ENCODE results near the gene ADD1. TPM values are rescaled to one million over a fixed set of nuclear protein-coding genes. Genes with fewer than 3 reads are reported as not detected.

Gene ADD1
- total RNA-seq, 1 experiment from 2014 or later = 181 TPM

DNA sequence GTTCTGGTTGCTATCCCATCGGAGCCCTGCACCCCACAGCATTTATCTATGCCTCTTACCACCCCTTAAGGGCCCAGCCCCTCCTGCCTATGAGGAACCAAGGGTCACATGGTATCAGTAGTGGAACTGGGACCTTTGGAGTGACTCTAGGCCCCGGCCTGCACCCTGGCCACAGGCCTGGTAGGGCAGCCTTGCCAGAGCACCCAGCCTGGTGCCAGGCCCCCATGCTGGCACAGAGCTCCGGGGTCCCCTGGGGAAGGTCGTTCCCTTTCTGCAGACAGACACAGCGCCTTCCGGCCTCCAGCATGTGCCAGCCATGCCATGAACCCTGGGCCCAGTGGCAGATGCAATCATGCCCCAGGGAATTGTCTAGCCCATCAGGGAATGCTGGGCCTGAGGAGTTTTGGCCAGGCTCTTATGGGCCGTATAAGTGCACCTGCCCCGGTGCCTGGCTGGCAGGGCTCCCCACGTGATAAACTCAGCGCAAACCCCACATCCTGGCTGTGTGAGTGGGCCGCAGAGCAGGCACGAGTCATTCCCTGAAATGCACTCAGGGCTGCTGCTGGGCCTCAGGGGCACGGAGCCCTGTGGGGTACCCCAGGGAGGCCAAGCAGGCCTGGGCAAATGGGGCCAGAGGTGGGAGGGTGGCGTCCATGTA, 19.8 kb upstream of the ADD1 start:
- Histone ChIP-seq H3F3A (ENCODE audit: insufficient read depth, low read depth) (no peaks in the 10 kb centered on the region), H3K4me1 (replicated peaks; ENCODE audit: insufficient read depth) (no peaks in the 10 kb centered on the region), H3K9me3 (ENCODE audit: insufficient read depth, low read depth) (no peaks in the 10 kb centered on the region), H3K79me2 (ENCODE audit: low read depth) (no peaks in the 10 kb centered on the region), H2AFZ (no peak overlapping the region), H3K4me3 (no peak overlapping the region), H3K27me3 (ENCODE audit: insufficient read depth, low read depth) (no peaks in the 10 kb centered on the region), H3K4me2 (no peak overlapping the region), H3K27ac (no peak overlapping the region), H3K36me3 (ENCODE audit: low read depth) (no peaks in the 10 kb centered on the region), H3K9me2 (ENCODE audit: insufficient read depth) (no peaks in the 10 kb centered on the region), H4K20me1 (ENCODE audit: insufficient read depth) (no peaks in the 10 kb centered on the region)
- no TSS peak for BruUV-seq (replicated peaks)
- DNase-seq = no peak
- intact Hi-C loops (cut with micrococcal nuclease; ENCODE audit: unreplicated experiment) = no loop called here
- ChIA-PET POLR2A (ENCODE audit: unreplicated experiment) (no interaction called here), CTCF (no interaction called here)
- TF ChIP-seq EZH2 (IDR thresholded peaks at IDR 0.05; ENCODE audit: low read depth) = no peak

GRCh38 chr4:2824329-2824835, 19.3 kb upstream of the ADD1 start:
- no peak for DNase-seq
- Histone ChIP-seq H3K27ac (no peak overlapping the region), H3K9me2 (ENCODE audit: insufficient read depth) (no peaks in the 10 kb centered on the region), H3K9me3 (ENCODE audit: insufficient read depth, low read depth) (no peaks in the 10 kb centered on the region), H2AFZ (no peak overlapping the region), H4K20me1 (ENCODE audit: insufficient read depth) (no peaks in the 10 kb centered on the region), H3K27me3 (ENCODE audit: insufficient read depth, low read depth) (no peaks in the 10 kb centered on the region), H3F3A (ENCODE audit: insufficient read depth, low read depth) (no peaks in the 10 kb centered on the region), H3K4me3 (no peak overlapping the region), H3K4me2 (no peak overlapping the region), H3K79me2 (ENCODE audit: low read depth) (no peaks in the 10 kb centered on the region), H3K4me1 (replicated peaks; ENCODE audit: insufficient read depth) (no peaks in the 10 kb centered on the region), H3K36me3 (ENCODE audit: low read depth) (no peaks in the 10 kb centered on the region)
- ChIA-PET POLR2A (ENCODE audit: unreplicated experiment) (no interaction called here), CTCF (no interaction called here)
- intact Hi-C loops (cut with micrococcal nuclease; ENCODE audit: unreplicated experiment) = no loop called here
- TF ChIP-seq, protein P1, sequence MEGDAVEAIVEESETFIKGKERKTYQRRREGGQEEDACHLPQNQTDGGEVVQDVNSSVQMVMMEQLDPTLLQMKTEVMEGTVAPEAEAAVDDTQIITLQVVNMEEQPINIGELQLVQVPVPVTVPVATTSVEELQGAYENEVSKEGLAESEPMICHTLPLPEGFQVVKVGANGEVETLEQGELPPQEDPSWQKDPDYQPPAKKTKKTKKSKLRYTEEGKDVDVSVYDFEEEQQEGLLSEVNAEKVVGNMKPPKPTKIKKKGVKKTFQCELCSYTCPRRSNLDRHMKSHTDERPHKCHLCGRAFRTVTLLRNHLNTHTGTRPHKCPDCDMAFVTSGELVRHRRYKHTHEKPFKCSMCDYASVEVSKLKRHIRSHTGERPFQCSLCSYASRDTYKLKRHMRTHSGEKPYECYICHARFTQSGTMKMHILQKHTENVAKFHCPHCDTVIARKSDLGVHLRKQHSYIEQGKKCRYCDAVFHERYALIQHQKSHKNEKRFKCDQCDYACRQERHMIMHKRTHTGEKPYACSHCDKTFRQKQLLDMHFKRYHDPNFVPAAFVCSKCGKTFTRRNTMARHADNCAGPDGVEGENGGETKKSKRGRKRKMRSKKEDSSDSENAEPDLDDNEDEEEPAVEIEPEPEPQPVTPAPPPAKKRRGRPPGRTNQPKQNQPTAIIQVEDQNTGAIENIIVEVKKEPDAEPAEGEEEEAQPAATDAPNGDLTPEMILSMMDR (conservative IDR thresholded peaks at IDR 0.05) = no peak
- no peak for TF ChIP-seq EZH2 (IDR thresholded peaks at IDR 0.05; ENCODE audit: low read depth)
- BruUV-seq (replicated peaks) = no TSS peak

DNA sequence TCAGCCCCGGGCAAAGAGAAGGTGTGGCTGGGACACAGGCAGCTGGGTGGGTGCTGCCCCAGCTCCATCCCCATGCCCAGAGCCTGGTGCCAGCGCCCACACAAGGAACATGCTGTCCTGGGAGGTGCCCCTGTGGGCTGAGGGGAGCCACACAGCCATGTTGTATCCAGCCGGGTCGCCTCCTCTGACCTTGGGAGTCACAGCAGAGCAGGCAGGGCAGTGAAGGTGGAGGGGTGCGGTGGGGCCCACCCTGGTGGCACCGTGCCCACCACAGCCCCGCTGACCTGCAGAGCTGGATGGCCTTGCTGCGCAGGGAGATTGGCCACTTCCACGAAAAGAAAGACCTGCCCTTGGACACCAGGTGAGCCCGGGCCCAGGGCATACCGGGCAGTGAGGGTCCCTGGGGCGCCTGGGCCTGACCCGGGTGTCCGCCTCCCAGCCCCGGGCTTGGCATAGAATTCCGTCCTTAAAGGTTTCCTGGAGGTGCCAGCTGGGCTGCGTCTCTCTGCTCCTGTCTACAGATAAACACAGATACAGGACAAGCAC, 18.7 kb upstream of the ADD1 start:
- H3K9me2 ChIP-seq (ENCODE audit: insufficient read depth) = no peaks in the 10 kb centered on the region
- H3K27ac ChIP-seq = no peak overlapping the region
- H2AFZ ChIP-seq = no peak overlapping the region
- H3K36me3 ChIP-seq (ENCODE audit: low read depth) = no peaks in the 10 kb centered on the region
- H3K4me2 ChIP-seq = no peak overlapping the region
- intact Hi-C loops (cut with micrococcal nuclease; ENCODE audit: unreplicated experiment) = no loop called here
- no peaks in the 10 kb centered on the region for H3K9me3 ChIP-seq (ENCODE audit: insufficient read depth, low read depth)
- CTCF ChIA-PET = no interaction called here
- POLR2A ChIA-PET (ENCODE audit: unreplicated experiment) = no interaction called here
- H3F3A ChIP-seq (ENCODE audit: insufficient read depth, low read depth) = no peaks in the 10 kb centered on the region
- no peaks in the 10 kb centered on the region for H3K4me1 ChIP-seq (replicated peaks; ENCODE audit: insufficient read depth)
- no peak for DNase-seq
- TF ChIP-seq, protein P1 (conservative IDR thresholded peaks at IDR 0.05) = no peak
- no peak for TF ChIP-seq EZH2 (IDR thresholded peaks at IDR 0.05; ENCODE audit: low read depth)
- no TSS peak for BruUV-seq (replicated peaks)
- H3K79me2 ChIP-seq (ENCODE audit: low read depth) = no peaks in the 10 kb centered on the region
- H4K20me1 ChIP-seq (ENCODE audit: insufficient read depth) = no peaks in the 10 kb centered on the region
- H3K27me3 ChIP-seq (ENCODE audit: insufficient read depth, low read depth) = no peaks in the 10 kb centered on the region
- no peak overlapping the region for H3K4me3 ChIP-seq
